Cerebellar cortex (tissue), 1 donor: Measurements from ENCODE around the gene ZNF138.
A peak's percentile ranks its signal among the peaks of the same experiment; 100 is the strongest.

Experiments used
- DNase-seq: peaks from one replicate; pipeline ENCODE4 v3.0.0-alpha.2; 2015; ENCODE audit warnings: low spot score

Gene ZNF138

DNA sequence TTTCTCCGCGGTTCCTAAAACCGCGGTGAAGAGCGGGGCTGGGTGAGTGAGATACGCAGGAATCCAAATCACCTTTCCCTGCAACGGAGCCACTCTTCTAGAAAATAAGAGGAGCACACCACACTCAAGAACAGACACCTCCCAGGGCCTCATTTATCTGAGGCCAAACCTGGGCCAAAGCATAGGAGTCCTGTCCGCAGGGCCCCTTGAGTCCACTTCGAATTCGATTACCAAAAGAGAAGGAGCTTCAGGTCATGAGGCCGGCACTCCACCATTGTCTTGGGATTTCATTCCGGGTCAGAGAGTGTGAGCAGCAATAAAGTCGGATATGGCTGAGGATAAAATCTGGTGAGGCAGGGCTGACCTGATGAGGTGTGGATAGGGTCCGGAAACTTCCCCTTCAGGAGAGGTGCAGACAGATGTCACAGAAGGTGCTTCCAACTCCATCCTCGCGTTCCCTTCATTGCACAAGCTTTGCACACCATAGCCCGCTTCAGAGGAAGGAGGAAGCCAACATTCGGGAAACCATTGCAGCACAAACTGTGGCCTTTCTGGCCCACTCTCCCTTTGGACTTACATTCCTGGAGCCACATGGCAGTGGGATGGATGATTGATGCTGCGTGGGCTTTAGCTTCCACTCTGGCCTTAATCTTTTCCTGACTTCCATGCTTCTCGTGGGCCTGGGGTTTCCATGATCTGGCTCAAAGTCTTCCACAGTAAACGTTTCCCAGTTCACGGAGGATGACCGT lies 81.6 kb downstream of the ZNF138 start:
- no peak for DNase-seq

DNA sequence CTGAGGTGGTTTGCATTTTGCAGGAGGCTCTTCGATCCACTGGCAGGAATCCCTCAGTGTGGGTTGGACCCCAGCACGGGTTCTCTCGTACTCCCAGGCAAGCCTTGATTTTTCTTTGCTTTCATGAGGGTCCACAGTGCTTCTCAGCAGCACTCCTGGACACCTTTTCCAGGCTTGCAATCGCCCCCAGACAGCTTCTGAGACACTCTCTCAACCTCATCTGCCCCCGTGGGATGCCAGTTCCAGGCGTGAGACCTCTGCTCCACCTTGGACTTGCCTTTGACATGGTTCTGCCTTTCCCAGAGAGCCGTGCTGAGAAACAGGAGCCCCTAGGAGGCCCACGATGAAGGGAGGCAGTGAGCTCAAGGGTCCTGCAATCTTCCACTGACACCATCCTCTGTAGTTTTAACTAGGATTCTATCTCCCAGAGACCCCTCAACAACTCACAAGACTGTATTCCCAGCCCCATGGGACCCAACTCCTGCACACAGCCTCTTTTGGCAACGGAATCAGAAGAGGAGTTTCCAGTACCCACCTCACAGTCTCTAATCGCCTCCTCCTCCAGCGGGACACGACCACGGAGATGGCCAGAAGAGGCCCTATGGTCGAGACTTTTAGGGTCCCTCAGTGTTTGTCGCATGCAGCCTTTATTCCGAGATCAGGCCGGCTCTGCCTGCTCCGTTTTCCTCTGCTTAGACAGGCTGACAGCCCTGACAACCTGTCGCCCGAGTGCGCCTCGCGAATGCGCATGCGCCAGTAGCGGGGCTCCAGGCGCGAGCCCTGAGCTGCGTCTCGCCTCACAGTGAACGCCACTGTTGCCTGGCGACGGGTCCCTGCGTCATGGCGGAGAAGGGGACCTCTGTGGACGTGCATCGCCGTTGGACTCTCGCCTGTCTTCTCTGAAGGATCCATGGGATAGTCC lies 82.8 kb downstream of the ZNF138 start:
- DNase-seq, result peak; percentile 81

DNA sequence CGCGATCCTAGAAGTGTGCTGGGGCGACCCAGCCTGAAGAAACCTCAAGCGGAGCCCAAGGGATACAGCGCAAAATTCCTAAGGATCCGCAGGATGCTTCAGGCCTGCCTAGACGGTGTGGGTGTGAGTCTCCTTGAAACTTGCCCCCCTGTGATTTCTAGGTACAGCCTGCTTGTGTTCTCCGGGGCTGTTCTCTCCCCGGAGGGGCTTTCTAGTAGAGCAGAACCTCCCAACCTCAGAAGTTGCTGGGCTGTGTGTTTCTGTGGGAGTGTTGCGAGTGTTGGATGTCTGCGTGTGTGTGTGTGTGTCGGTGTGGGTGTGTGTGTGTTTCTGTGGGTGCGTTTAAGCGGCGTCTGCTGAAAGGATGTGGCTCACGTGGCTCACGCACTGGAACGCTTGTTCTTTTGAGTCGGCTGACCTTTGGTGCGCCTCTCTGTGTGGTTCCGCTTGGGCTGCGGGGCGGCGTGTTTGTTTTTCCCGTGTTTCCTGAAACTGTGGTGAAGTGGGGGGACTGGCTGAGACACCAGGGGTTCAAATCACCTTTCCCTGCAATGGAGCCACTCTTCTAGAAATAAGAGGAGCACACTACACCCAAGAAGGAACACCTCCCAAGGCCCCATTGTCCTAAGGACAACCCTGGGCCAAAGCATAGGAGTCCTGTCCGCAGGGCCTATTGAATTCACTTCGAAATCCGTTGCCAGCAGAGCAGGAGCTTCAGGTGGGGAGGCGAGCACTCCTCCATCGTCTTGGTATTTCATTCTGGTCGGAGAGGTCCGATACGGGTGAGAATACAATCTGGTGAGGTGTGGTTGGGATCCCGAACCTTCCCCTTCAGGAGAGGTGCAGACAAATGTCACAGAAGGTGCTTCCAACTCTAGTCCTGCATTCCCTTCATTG lies 83.7 kb downstream of the ZNF138 start:
- DNase-seq, result no peak

DNA sequence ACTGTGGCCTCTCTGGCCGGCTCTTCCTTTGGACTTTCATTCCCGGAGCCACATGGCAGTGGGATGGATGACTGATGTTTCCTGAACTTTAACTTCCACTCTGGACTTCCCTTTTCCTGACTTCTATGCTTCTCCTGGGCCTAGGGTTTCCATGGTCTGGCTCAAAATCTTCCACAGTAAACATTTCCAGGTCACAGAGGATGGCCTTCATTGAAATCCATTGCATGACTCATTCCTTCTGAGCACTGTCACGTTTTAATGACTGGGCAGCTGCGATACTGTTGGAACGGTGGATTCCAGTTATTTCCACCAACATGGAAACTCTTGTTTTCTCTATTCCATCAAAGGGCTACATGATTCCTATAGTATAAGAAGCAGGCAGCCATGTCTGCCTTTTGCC lies 84.5 kb downstream of the ZNF138 start:
- no peak for DNase-seq

DNA sequence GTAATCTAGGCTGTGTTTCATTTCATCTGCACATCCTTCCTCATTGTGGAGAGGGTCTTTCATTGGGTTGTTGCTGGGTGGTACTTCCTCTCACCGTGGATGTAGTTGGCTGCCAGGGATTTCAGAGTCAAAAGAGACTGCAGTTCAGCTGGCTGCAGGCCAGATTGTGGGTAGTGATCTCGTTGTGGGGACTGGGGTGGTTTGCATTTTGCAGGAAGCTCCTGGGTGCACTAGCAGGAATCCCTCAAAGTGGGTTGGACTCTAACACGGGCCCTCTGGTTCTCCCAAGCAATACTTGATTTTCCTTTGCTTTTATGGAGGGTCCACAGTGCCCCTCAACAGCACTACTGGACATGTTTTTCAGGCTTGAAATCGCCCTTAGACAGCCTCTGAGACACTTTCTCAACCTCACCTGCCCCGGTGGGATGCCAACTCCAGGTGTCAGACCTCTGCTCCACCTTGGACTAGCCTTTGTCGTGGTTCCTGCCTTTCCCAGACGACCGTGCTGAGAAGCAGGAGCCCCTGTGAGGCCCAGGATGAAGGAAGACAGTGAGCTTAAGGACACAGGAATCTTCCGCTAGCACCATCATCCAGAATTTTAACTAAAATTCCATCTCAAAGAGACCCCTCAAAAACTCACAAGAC lies 85.0 kb downstream of the ZNF138 start:
- no peak for DNase-seq

DNA sequence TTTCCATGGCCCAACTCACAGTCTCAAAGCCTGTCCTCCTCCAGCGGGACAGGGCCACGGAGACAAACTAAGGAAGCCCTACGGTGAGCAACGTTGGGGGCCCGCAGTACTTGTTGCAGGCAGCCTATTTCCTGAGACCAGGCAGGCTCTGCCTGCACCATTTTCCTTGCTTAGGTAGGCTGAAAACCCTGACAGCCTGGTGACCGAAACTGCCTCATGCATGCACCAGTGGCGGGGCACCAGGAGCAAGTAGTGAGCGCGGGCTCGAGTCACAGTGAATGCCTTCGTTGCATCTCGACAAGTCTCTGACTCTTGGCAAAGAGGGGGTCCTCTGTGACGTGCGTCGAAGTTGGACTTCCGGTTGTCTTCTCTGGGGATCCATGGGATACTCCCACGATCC lies 85.6 kb downstream of the ZNF138 start:
- no peak for DNase-seq

DNA sequence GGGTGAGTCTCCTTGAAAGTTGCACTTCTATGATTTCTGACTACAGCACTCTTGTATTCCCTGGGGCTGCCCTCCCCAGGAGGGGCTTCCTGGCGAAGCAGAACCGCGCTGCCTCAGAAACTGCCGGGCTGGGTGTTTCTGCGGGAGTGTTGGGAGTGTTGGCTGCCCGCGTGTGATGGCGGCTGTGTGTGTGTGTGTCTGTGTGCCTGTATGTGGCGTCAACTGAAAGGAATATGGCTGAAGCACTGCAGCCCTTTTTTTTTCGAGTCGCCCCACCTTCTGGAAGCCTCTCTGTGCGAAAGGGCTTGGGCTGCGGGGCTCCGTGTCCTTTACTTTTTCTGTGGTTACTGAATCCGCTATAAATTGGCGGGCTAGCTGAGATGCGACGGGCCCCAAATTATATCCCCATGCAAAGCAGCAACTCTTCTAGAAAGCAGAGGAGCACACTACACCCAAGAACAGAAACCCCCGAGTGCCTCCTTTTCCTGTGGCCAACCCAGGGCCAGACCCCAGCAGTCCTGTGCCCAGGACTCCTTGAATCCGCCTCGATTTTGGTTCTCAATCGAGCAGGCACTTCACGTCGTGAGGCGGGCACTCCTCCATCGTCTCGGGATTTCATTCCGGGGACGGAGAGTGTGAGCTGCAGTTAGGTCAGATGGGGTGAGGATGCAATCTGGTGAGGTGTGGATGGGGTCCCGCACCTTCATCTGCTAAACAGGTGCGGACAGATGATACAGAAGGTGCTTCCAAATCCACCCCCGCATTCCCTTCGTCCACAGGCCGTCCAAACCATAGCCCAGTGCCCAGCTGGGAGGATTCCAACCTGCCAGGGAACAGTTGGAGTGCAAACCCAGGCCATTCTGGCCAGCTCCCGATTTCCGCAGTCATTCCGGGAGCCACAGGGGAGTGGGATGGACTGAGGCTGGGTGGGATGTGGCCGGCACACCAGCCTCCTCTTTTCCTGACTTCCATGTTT lies 86.4 kb downstream of the ZNF138 start:
- DNase-seq, result no peak

DNA sequence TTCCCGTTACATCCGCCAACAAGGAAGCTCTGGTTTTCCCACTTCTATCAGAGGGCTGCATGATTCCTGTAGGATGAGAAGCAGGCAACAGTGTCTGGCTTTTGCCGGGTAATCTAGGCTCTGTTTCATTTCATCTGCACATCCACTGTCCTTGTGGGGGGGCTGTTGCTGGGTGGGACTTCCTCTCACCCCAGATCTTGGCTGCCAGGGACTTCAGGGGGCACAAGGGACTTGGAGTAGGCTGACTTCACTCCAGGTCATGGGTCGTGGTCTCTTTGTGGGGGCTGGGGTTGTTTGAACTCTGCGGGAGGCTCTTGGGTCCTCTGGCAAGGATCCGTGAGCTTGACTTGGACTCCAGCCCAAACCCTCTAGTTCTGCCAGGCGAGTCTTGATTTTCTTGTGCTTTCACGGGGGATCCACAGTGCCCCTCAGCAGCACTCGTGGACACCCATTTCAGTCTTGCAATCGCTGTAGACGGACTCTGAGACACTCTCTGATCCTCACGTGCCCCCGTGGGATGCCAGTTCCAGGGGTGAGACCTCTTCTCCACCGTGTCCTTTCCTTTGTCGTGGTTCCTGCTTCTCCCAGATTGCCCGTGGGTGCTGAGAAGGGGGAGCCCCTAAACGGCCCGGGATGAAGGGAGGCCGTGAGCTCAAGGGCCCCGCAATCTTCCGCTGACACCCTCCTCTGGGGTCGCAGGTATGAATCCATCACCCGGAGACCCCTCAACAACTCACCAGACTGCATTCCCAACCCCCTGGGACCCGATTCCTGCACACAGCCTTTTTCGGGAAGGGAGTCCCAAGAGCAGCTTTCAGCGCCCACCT lies 87.4 kb downstream of the ZNF138 start:
- no peak for DNase-seq

DNA sequence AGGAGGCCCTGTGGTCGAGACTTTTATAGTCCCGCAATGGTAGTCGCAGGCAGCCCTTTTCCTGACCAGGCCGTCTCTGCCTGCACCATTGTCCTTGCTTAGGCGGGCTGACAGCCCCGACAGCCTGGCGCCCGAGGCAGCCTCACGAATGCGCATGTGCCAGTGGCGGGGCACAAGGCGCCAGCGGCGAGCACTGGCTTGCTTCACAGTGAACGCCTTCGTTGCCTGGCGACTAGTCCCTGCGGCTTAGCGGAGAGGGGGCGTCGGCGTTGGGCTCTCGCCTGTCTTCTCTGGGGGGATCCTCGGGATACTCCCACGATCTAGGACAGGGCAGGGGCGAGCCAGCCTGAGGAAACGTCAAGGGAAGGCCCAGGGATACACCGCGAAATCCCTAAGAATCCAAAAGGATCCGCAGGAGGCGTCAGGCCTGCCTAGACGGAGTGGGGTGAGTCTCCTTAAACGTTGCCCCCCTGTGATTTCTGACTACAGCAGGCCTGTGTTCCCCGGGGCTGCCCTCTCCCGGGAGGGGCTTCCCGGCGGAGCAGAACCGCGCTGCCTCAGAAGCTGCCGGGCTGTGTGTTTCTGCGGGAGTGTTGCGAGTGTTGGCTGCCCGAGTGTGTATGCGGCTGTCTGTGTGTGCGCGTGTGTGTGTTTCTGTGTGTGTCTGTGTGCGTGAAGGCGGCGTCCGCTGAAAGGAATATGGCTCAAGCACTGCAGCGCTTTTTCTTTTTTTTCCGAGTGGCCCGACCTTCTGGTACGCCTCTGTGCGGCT lies 88.3 kb downstream of the ZNF138 start:
- peak; percentile 79 for DNase-seq
